ENCODE results near the gene APC2.
A peak's percentile ranks its signal among the peaks of the same experiment; 100 is the strongest.
"Not testable (repeated sequence)": the region's sequence is repeated elsewhere in the genome, so short reads cannot be mapped to it uniquely, and the experiment has no call there.

The APC2 gene

GRCh38 chr19:1491114-1491848 is 41.4 kb downstream of the APC2 start, which contains the start of gene REEP6:
Gene REEP6, plus strand, starts transcription at chr19:1491181. Its CDS starts 89 bp downstream, at chr19:1491270.
- no peak for DNase-seq (ENCODE audit: low read depth in 3 of 3, low spot score in 1 of 3)

GRCh38 chr19:1491849-1492170 is 41.9 kb downstream of the APC2 start:
- no peak for DNase-seq (ENCODE audit: low read depth in 3 of 3, low spot score in 1 of 3)

- DNase-seq (ENCODE audit: low read depth in 3 of 3, low spot score in 1 of 3) = no peak
These were observed 42.6 kb downstream of the APC2 start for GRCh38 chr19:1492474-1493006.

- DNase-seq (ENCODE audit: low read depth in 3 of 3, low spot score in 1 of 3) = no peak
These were observed 44.3 kb downstream of the APC2 start for GRCh38 chr19:1494115-1494815.

GRCh38 chr19:1495051-1495798 is 45.3 kb downstream of the APC2 start:
- DNase-seq (ENCODE audit: low read depth in 3 of 3, low spot score in 1 of 3) = no peak

- no peak for DNase-seq (ENCODE audit: low read depth in 3 of 3, low spot score in 1 of 3)
These were observed 46.1 kb downstream of the APC2 start for GRCh38 chr19:1495799-1496713.

GRCh38 chr19:1496714-1497577 is 47.0 kb downstream of the APC2 start:
- DNase-seq (ENCODE audit: low read depth in 3 of 3, low spot score in 1 of 3) = no peak

- DNase-seq (ENCODE audit: low read depth in 3 of 3, low spot score in 1 of 3) = no peak
These were observed 47.8 kb downstream of the APC2 start for GRCh38 chr19:1497578-1498235.

GRCh38 chr19:1499231-1499630 is 49.3 kb downstream of the APC2 start:
- not testable (repeated sequence) for DNase-seq (ENCODE audit: low read depth in 3 of 3, low spot score in 1 of 3)

- DNase-seq (ENCODE audit: low read depth in 3 of 3, low spot score in 1 of 3) = no peak
These were observed 51.3 kb downstream of the APC2 start for GRCh38 chr19:1501200-1501595.

GRCh38 chr19:1502433-1503088 is 52.6 kb downstream of the APC2 start:
- no peak for DNase-seq (ENCODE audit: low read depth in 3 of 3, low spot score in 1 of 3)

GRCh38 chr19:1503089-1503924 is 53.4 kb downstream of the APC2 start:
- DNase-seq (ENCODE audit: low read depth in 3 of 3, low spot score in 1 of 3) = peak in 2 of 3 donors; percentile 33 to 59

GRCh38 chr19:1503925-1504773 is 54.2 kb downstream of the APC2 start:
- DNase-seq (ENCODE audit: low read depth in 3 of 3, low spot score in 1 of 3) = no peak

- DNase-seq (ENCODE audit: low read depth in 3 of 3, low spot score in 1 of 3) = no peak
These were observed 55.1 kb downstream of the APC2 start for GRCh38 chr19:1505012-1505411.

- DNase-seq (ENCODE audit: low read depth in 3 of 3, low spot score in 1 of 3) = no peak
These were observed 56.3 kb downstream of the APC2 start for GRCh38 chr19:1505991-1506881.

- DNase-seq (ENCODE audit: low read depth in 3 of 3, low spot score in 1 of 3) = no peak
These were observed 57.3 kb downstream of the APC2 start for GRCh38 chr19:1507192-1507660.

All from stimulated activated CD4-positive, alpha-beta T cell treated with anti-CD3 and anti-CD28 coated beads, TNF-alpha, amount 100 ng/mL, for 1 hour (primary cell).